Measurements from ENCODE around the gene GRIN3A. TPM values are rescaled to one million over a fixed set of nuclear protein-coding genes. Genes with fewer than 3 reads are reported as not detected.
"Not testable (repeated sequence)": the region's sequence is repeated elsewhere in the genome, so short reads cannot be mapped to it uniquely, and the experiment has no call there.

Gene GRIN3A
- total RNA-seq, 5 donors from 2014 or later (not counting 1 experiment from before 2014, with no cell fraction given) = 0.08 TPM; not detected in 4

DNA sequence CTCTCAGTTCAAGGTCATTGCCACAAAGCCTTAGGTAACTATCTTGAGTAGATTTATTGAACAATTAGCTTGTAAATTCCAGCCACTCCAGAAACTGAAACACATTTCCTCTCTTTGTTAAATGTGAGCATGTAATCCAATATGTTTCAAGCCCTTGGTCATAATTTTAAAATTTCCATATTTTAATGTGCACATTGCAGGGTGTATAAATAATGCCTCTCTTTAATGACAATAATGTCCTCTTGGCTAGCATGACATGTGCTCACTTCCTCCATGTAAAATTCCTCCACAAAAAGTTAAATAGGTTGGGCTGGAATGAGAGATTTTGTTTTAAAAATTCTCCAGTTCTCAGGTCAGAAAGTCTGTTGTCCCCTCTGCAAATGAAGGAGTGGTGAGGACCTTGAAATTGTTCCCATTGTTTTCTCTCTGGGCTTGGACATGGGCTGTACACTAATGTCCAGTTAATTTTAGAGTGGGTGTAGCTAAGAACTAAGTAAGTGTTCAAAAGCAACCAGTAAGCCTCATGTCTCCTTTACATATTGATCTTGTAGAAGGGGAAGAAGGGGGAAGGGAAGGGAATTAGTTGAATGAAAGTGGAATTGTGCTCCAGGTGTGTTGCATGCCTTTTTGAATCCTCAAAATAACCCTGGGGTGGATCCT, 146.5 kb downstream of the GRIN3A start:
- Histone ChIP-seq H3K9me3 (no peaks in the 10 kb centered on the region), H3K4me1 (ENCODE audit: control insufficient read depth in 1 of 2, extremely low read depth in 1 of 2, insufficient read depth in 2 of 2, low read length in 2 of 2) (no peaks in the 10 kb centered on the region), H3K4me3 (ENCODE audit: control insufficient read depth in 1 of 2, extremely low read depth in 1 of 2, low read length in 1 of 2) (no peak overlapping the region), H3K27ac (ENCODE audit: low read length) (no peak overlapping the region), H3K36me3 (ENCODE audit: control insufficient read depth in 2 of 2, extremely low read depth in 1 of 2, insufficient read depth in 1 of 2, low read length in 1 of 2) (no peaks in the 10 kb centered on the region), H3K27me3 (replicated peaks in 1 of 2; ENCODE audit: control insufficient read depth in 2 of 2, extremely low read depth in 1 of 2, insufficient read depth in 2 of 2, low read length in 1 of 2) (no peaks in the 10 kb centered on the region)
- no peaks in the 10 kb centered on the region for H3K36me3 Mint-ChIP-seq
- ATAC-seq (replicated peaks in 1 of 4) = no peak
- H3K27me3 Mint-ChIP-seq = peaks cover 0 to 3% of the 10 kb centered on the region in 2 donors
- ChIA-PET CTCF (no interaction called here), POLR2A (no interaction called here)
- H3K27ac Mint-ChIP-seq = no peak overlapping the region
- H3K4me1 Mint-ChIP-seq = peaks cover 0 to 2% (median under 1%) of the 10 kb centered on the region in 3 donors
- H3K4me3 Mint-ChIP-seq = no peak overlapping the region
- H3K9me3 Mint-ChIP-seq = no peaks in the 10 kb centered on the region
- DNase-seq = no peak

DNA sequence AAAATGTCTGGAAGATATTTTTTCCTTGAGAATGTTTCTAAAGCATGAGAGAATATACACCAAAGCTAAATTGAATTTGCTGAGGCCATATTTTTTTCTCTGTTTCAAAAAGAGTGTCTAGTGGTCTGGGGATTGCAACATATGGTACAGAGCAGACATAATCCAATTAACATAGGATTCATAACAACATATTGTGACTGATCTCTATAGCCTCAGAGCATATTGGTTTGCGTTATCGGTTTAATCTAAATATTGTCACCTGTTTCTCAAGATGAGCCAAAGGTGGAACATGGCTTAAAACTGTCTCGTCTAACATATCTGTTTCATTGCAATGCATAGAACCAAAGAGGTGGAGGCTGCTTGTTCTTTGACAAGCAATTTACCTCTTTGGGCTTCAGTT, 147.5 kb downstream of the GRIN3A start:
- POLR2A ChIA-PET = interaction anchor here in 1 of 2 donors (0.6 kb wide), 1 partner anchor 72 kb away, joined by 3 read pairs; no protein-coding TSS in a partner anchor
- 100% methylated on average over 3 of the region's 3 CpGs for WGBS (ENCODE audit: insufficient coverage)
- no peaks in the 10 kb centered on the region for H3K4me1 ChIP-seq (ENCODE audit: control insufficient read depth in 1 of 2, extremely low read depth in 1 of 2, insufficient read depth in 2 of 2, low read length in 2 of 2)
- DNase-seq (no peak), ATAC-seq (replicated peaks in 1 of 4) (no peak)
- Mint-ChIP-seq H3K4me3 (no peak overlapping the region), H3K36me3 (no peaks in the 10 kb centered on the region), H3K4me1 (peaks cover 2 to 4% (median 2%) of the 10 kb centered on the region in 3 donors), H3K27me3 (peaks cover 0 to 3% of the 10 kb centered on the region in 2 donors), H3K27ac (no peak overlapping the region), H3K9me3 (peaks cover 0 to 4% (median 0%) of the 10 kb centered on the region in 3 donors)
- no peak overlapping the region for H3K4me3 ChIP-seq (ENCODE audit: control insufficient read depth in 1 of 2, extremely low read depth in 1 of 2, low read length in 1 of 2)
- H3K27me3 ChIP-seq (replicated peaks in 1 of 2; ENCODE audit: control insufficient read depth in 2 of 2, extremely low read depth in 1 of 2, insufficient read depth in 2 of 2, low read length in 1 of 2) = no peaks in the 10 kb centered on the region
- no peaks in the 10 kb centered on the region for H3K36me3 ChIP-seq (ENCODE audit: control insufficient read depth in 2 of 2, extremely low read depth in 1 of 2, insufficient read depth in 1 of 2, low read length in 1 of 2)
- no peak overlapping the region for H3K27ac ChIP-seq (ENCODE audit: low read length)
- CTCF ChIA-PET = interaction anchor here in 1 of 2 donors (0.6 kb wide), 1 partner anchor 16 kb away, joined by 9 read pairs; no protein-coding TSS in a partner anchor
- H3K9me3 ChIP-seq = no peaks in the 10 kb centered on the region

DNA sequence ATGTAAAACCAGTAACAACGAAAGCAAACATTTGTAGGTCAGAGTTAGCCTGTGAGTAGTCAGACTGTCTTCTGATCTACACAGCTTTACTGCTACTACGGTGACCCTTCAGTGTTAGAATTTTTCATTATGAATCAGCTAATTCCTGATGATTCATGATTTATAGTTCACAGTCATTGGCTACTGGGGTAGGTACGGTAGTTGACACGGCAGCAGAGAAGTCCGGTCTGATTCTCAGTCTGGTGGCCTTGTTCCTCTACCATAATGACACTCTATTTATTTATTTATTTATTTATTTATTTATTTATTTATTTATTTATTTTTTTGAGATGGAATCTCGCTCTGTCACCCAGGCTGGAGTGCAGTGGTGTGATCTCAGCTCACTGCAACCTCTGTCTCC, 148.4 kb downstream of the GRIN3A start:
- WGBS (ENCODE audit: insufficient coverage) = 80% methylated on average over 1 of the region's 6 CpGs
- CTCF ChIA-PET; H3K4me1 ChIP-seq (ENCODE audit: control insufficient read depth in 1 of 2, extremely low read depth in 1 of 2, insufficient read depth in 2 of 2, low read length in 2 of 2); H3K4me3 ChIP-seq (ENCODE audit: control insufficient read depth in 1 of 2, extremely low read depth in 1 of 2, low read length in 1 of 2); ATAC-seq (replicated peaks in 1 of 4); H3K9me3 ChIP-seq; H3K27ac Mint-ChIP-seq; POLR2A ChIA-PET; H3K27me3 Mint-ChIP-seq; H3K27me3 ChIP-seq (replicated peaks in 1 of 2; ENCODE audit: control insufficient read depth in 2 of 2, extremely low read depth in 1 of 2, insufficient read depth in 2 of 2, low read length in 1 of 2); H3K36me3 ChIP-seq (ENCODE audit: control insufficient read depth in 2 of 2, extremely low read depth in 1 of 2, insufficient read depth in 1 of 2, low read length in 1 of 2); H3K36me3 Mint-ChIP-seq; H3K4me3 Mint-ChIP-seq; H3K9me3 Mint-ChIP-seq; H3K4me1 Mint-ChIP-seq; H3K27ac ChIP-seq (ENCODE audit: low read length); DNase-seq: not testable (repeated sequence)

DNA sequence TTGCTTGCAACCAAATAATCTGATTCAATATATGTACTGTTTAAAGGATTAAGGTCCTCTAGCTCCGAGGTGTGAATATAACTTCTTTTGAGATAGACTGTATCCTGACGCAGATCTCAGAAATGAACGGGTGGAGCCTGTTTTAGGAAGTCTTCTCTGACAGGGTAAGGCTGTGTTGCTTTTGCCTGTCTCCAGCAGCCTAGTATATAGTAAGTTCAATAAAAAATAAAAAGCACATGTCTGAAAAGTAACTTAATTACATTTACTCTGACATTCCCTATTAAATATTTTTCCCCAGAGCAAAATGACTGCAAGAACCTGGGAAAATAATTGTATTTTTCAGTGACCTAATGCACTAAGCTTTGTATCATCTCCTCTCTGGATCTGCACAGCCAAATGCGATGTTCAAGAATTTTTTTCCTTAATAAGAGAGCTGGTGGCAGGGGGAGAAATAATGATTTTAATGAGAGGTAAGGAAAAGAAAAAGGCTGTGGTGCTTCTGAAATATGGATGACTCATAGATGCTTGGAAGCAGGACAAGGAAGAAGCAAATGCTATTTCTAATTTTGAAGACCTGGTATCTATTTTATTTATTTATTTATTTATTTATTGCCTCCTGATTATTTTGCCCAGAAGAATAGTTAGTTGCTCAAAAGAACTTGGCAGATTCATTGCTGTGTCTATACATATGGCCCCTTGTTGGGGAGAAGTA, 151.0 kb downstream of the GRIN3A start:
- Histone ChIP-seq H3K36me3 (ENCODE audit: control insufficient read depth in 2 of 2, extremely low read depth in 1 of 2, insufficient read depth in 1 of 2, low read length in 1 of 2) (no peaks in the 10 kb centered on the region), H3K27ac (ENCODE audit: low read length) (no peak overlapping the region), H3K4me1 (ENCODE audit: control insufficient read depth in 1 of 2, extremely low read depth in 1 of 2, insufficient read depth in 2 of 2, low read length in 2 of 2) (no peaks in the 10 kb centered on the region), H3K27me3 (replicated peaks in 1 of 2; ENCODE audit: control insufficient read depth in 2 of 2, extremely low read depth in 1 of 2, insufficient read depth in 2 of 2, low read length in 1 of 2) (no peaks in the 10 kb centered on the region), H3K4me3 (ENCODE audit: control insufficient read depth in 1 of 2, extremely low read depth in 1 of 2, low read length in 1 of 2) (no peak overlapping the region), H3K9me3 (no peaks in the 10 kb centered on the region)
- peaks cover 0 to 5% (median 2%) of the 10 kb centered on the region in 3 donors for H3K4me1 Mint-ChIP-seq
- H3K36me3 Mint-ChIP-seq = no peaks in the 10 kb centered on the region
- ChIA-PET POLR2A (interaction anchor here in 1 of 2 donors (0.6 kb wide), 1 partner anchor 21 kb away, joined by 3 read pairs; no protein-coding TSS in a partner anchor), CTCF (interaction anchor here in 1 of 2 donors (0.6 kb wide), 1 partner anchor 25 kb away, joined by 4 read pairs; no protein-coding TSS in a partner anchor)
- H3K4me3 Mint-ChIP-seq = no peak overlapping the region
- peaks cover 0 to 6% (median 0%) of the 10 kb centered on the region in 3 donors for H3K9me3 Mint-ChIP-seq
- ATAC-seq (replicated peaks in 1 of 4) = no peak
- no peaks in the 10 kb centered on the region for H3K27me3 Mint-ChIP-seq
- no CpG with 5 or more reads among the region's 4 CpGs for WGBS (ENCODE audit: insufficient coverage)
- no peak for DNase-seq
- no peak overlapping the region for H3K27ac Mint-ChIP-seq

DNA sequence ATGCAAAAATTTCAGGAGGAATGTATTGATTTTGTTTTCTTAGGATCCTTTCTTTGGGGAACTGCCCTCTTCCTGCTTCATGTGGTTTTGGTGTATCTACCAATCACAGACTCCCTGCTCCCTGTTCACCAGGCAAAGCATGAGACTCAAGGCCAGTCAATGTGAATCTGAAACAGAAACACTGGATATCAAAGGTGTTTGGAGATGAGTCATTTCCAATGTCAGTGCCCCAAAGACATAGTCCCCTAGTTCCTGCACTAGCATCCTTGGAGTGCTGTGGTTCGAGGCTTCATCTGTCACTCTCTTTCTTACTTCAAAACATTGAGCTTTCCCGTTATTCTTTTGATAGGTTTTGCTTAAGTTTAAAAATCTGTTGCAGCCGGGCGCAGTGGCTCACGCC, 151.8 kb downstream of the GRIN3A start:
- DNase-seq = no peak
- Mint-ChIP-seq H3K27ac (no peak overlapping the region), H3K27me3 (no peaks in the 10 kb centered on the region), H3K9me3 (peaks cover 0 to 6% (median 0%) of the 10 kb centered on the region in 3 donors), H3K36me3 (no peaks in the 10 kb centered on the region), H3K4me1 (peaks cover 0 to 5% (median 2%) of the 10 kb centered on the region in 3 donors), H3K4me3 (no peak overlapping the region)
- WGBS (ENCODE audit: insufficient coverage) = no CpG with 5 or more reads among the region's 5 CpGs
- Histone ChIP-seq H3K27me3 (replicated peaks in 1 of 2; ENCODE audit: control insufficient read depth in 2 of 2, extremely low read depth in 1 of 2, insufficient read depth in 2 of 2, low read length in 1 of 2) (no peaks in the 10 kb centered on the region), H3K36me3 (ENCODE audit: control insufficient read depth in 2 of 2, extremely low read depth in 1 of 2, insufficient read depth in 1 of 2, low read length in 1 of 2) (no peaks in the 10 kb centered on the region), H3K4me1 (ENCODE audit: control insufficient read depth in 1 of 2, extremely low read depth in 1 of 2, insufficient read depth in 2 of 2, low read length in 2 of 2) (no peaks in the 10 kb centered on the region), H3K4me3 (ENCODE audit: control insufficient read depth in 1 of 2, extremely low read depth in 1 of 2, low read length in 1 of 2) (no peak overlapping the region), H3K9me3 (no peaks in the 10 kb centered on the region), H3K27ac (ENCODE audit: low read length) (no peak overlapping the region)
- no peak for ATAC-seq (replicated peaks in 1 of 4)
- ChIA-PET CTCF (no interaction called here), POLR2A (interaction anchor here in 1 of 2 donors (0.6 kb wide), 1 partner anchor 21 kb away, joined by 3 read pairs; no protein-coding TSS in a partner anchor)

DNA sequence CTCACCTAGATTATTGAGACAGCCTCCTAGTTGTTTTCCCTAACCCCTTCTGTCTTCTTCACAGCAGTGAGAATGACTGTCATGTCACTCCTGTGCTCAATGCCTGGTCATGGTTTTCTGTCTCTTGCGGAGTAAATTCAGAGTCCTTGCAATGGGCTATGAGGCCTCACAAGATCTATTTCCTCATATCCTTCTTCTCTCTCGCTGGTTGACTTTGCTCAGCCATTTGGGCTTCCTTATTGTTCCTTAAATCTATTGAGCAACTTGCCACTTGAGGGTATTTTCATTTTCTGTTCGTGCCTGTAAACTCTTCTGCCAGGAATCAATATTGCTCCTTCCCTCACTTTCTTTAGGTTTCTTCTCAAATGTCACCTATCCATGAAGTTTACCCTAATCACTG, 152.7 kb downstream of the GRIN3A start:
- Mint-ChIP-seq H3K36me3 (no peaks in the 10 kb centered on the region), H3K27ac (no peak overlapping the region), H3K9me3 (peaks cover 0 to 6% (median 0%) of the 10 kb centered on the region in 3 donors), H3K4me3 (no peak overlapping the region), H3K4me1 (peaks cover 0 to 5% (median 2%) of the 10 kb centered on the region in 3 donors), H3K27me3 (no peaks in the 10 kb centered on the region)
- Histone ChIP-seq H3K4me3 (ENCODE audit: control insufficient read depth in 1 of 2, extremely low read depth in 1 of 2, low read length in 1 of 2) (no peak overlapping the region), H3K36me3 (ENCODE audit: control insufficient read depth in 2 of 2, extremely low read depth in 1 of 2, insufficient read depth in 1 of 2, low read length in 1 of 2) (no peaks in the 10 kb centered on the region), H3K27ac (ENCODE audit: low read length) (no peak overlapping the region), H3K4me1 (ENCODE audit: control insufficient read depth in 1 of 2, extremely low read depth in 1 of 2, insufficient read depth in 2 of 2, low read length in 2 of 2) (no peaks in the 10 kb centered on the region), H3K9me3 (no peaks in the 10 kb centered on the region), H3K27me3 (replicated peaks in 1 of 2; ENCODE audit: control insufficient read depth in 2 of 2, extremely low read depth in 1 of 2, insufficient read depth in 2 of 2, low read length in 1 of 2) (no peaks in the 10 kb centered on the region)
- CTCF ChIA-PET = no interaction called here
- ATAC-seq (replicated peaks in 1 of 4) (no peak), DNase-seq (no peak)
- WGBS (ENCODE audit: insufficient coverage) = 50% methylated on average over 2 of the region's 3 CpGs
- POLR2A ChIA-PET = no interaction called here
